Tibial nerve (tissue), 4 donors: Measurements from ENCODE around the gene KCNMA1.

Experiments used
- CTCF ChIP-seq, 5 experiments: fragments of 200-600 bp in 3 of 5; fragments of 450-650 bp in 2 of 5; sonication (generic) in 3 of 5; IDR thresholded peaks; one replicate each; pipeline ENCODE4 v1.5.1; 2016 to 2019; ENCODE audit warnings: antibody characterized with exemption in 5 of 5, mild to moderate bottlenecking in 3 of 5, moderate library complexity in 2 of 5
- EP300 ChIP-seq, 2 donors: sonication (generic); formaldehyde crosslinking; IDR thresholded peaks; one replicate each; pipeline ENCODE4 v1.6.1; 2017; ENCODE audit warnings: antibody characterized with exemption in 2 of 2, mild to moderate bottlenecking in 1 of 2
- POLR2A ChIP-seq, 2 donors: fragments of 450-650 bp; IDR thresholded peaks; one replicate each; pipeline ENCODE4 v1.6.1; 2017; ENCODE audit warnings: antibody characterized with exemption in 2 of 2, mild to moderate bottlenecking in 2 of 2, moderate library complexity in 2 of 2

GRCh38 chr10:77045085-77045484 is 592.5 kb downstream of the KCNMA1 start:
- no peak for TF ChIP-seq CTCF (IDR thresholded peaks at IDR 0.05)
- TF ChIP-seq POLR2A (IDR thresholded peaks at IDR 0.05) = no peak
- no peak for TF ChIP-seq EP300 (IDR thresholded peaks at IDR 0.05)
